GM18870 (cell line): ENCODE results near the gene HDAC1.
"Not testable (repeated sequence)": the region's sequence is repeated elsewhere in the genome, so short reads cannot be mapped to it uniquely, and the experiment has no call there.

Experiments
- ATAC-seq: cut with Tn5 transposase; IDR thresholded peaks from one replicate; pipeline ENCODE4 v1.9.1; 2021; ENCODE audit warnings: moderate library complexity; ENCODE audit not compliant: unreplicated experiment

HDAC1 gene

DNA sequence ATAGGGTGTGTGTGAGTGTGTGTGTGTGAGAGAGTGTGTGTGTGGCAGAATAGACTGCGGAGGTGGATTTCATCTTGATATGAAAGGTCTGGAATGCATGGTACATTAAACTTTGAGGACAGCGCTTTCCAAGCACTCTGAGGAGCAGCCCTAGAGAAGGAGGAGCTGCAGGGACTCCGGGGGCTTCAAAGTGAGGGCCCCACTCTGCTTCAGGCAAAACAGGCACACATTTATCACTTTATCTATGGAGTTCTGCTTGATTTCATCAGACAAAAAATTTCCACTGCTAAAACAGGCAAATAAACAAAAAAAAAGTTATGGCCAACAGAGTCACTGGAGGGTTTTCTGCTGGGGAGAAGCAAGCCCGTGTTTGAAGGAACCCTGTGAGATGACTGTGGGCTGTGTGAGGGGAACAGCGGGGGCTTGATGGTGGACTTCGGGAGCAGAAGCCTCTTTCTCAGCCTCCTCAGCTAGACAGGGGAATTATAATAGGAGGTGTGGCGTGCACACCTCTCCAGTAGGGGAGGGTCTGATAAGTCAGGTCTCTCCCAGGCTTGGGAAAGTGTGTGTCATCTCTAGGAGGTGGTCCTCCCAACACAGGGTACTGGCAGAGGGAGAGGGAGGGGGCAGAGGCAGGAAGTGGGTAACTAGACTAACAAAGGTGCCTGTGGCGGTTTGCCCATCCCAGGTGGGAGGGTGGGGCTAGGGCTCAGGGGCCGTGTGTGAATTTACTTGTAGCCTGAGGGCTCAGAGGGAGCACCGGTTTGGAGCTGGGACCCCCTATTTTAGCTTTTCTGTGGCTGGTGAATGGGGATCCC lies 18.3 kb upstream of the HDAC1 start:
- ATAC-seq: no peak

DNA sequence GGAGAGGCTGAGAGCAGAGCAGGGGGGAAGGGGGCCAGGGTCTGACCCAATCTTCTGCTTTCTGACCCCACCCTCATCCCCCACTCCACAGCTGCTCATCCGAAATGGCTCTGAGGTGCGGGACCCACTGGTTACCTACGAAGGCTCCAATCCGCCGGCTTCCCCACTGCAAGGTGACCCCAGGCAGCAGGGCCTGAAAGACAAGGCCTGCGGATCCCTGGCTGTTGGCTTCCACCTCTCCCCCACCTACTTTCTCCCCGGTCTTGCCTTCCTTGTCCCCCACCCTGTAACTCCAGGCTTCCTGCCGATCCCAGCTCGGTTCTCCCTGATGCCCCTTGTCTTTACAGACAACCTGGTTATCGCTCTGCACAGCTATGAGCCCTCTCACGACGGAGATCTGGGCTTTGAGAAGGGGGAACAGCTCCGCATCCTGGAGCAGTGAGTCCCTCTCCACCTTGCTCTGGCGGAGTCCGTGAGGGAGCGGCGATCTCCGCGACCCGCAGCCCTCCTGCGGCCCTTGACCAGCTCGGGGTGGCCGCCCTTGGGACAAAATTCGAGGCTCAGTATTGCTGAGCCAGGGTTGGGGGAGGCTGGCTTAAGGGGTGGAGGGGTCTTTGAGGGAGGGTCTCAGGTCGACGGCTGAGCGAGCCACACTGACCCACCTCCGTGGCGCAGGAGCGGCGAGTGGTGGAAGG lies 17.1 kb upstream of the HDAC1 start:
- no peak for ATAC-seq

DNA sequence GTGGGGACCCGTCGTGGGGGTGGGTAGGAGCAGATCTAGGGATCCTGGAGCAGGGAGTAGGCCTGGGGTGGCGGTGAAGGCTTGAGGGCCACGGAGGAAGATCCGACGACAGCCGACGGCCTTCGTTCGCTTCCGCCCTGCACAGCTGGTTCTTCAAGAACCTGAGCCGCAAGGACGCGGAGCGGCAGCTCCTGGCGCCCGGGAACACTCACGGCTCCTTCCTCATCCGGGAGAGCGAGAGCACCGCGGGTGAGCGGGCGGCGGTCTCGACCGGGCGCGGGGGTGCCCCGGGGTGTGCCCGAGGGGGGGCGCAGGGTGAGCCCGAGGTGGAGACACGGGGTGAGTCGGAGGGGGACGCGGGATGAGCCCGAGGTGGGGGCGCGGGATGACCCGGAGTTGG lies 16.5 kb upstream of the HDAC1 start:
- no peak for ATAC-seq

DNA sequence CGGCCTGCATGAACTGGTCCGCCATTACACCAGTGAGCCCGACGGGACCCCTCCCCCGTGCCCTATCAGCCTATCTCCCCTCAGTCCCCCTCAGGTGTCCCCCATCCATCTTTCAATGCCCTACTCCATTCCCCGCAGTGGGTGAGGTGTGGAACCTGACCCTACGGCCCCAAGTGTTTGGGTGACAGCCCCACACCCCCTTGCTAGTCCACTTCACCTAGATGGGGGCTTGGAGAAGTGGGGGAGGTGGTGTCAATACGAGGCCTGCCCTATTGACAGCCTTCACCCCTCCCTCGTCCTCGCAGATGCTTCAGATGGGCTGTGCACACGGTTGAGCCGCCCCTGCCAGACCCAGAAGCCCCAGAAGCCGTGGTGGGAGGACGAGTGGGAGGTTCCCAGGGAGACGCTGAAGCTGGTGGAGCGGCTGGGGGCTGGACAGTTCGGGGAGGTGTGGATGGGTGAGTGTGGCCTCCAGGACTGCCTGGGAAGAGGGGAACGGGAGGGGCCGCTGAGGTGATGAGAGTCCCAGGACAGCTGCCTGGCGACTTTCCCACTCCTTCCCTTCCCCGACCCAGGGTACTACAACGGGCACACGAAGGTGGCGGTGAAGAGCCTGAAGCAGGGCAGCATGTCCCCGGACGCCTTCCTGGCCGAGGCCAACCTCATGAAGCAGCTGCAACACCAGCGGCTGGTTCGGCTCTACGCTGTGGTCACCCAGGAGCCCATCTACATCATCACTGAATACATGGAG lies 15.7 kb upstream of the HDAC1 start:
- ATAC-seq: no peak

DNA sequence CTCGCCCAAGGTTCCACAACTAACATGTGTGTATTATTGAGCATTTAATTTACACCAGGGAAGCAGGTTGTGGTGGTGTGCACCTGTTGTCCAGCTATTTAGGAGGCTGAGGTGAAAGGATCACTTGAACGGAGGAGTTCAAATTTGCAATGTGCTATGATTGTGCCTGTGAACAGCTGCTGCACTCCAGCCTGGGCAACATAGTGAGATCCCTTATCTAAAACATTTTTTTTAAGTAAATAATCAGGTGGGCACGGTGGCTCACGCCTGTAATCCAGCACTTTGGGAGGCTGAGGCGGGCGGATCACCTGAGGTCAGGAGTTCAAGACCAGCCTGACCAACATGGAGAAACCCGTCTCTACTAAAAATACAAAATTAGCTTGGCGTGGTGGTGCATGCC lies 7.1 kb upstream of the HDAC1 start:
- ATAC-seq: not testable (repeated sequence)

DNA sequence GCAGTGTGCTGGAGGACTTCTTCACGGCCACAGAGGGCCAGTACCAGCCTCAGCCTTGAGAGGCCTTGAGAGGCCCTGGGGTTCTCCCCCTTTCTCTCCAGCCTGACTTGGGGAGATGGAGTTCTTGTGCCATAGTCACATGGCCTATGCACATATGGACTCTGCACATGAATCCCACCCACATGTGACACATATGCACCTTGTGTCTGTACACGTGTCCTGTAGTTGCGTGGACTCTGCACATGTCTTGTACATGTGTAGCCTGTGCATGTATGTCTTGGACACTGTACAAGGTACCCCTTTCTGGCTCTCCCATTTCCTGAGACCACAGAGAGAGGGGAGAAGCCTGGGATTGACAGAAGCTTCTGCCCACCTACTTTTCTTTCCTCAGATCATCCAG lies 6.2 kb upstream of the HDAC1 start:
- no peak for ATAC-seq

DNA sequence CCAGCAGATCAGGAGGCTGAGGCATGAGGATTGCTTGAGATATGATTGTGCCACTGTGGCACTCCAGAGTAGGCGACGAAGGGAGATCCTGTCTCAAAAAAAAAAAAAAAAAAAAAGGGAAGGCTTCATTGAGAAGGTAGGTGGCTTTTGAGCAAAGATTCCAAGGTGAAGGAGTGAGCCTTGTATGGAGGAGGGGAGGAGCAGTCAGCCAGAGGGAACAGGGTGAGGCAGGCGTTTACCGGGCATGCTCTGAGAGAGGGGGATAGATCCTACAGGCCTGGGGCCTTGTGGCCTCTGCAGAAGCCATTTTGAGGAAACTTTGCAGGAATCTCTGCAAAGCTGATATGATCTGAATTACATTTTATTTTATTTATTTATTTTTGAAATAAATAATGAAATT lies 5.1 kb upstream of the HDAC1 start:
- ATAC-seq: no peak

DNA sequence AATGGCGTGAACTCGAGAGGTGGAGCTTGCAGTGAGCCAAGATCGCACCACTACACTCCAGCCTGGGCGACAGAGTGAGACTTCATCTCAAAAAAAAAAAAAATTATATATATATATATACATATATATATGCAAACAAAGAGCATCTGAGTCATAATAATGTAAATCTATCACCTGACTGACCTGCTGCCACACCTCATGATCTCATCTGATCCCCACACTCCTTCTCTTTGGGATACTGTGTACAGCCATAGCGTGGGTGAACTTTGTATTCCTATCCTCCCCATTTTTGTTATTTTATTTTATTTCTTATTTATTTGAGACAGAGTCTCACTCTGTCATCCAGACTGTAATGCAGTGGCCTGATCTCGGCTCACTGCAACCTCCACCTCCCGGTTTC lies 2.6 kb upstream of the HDAC1 start:
- ATAC-seq: no peak

DNA sequence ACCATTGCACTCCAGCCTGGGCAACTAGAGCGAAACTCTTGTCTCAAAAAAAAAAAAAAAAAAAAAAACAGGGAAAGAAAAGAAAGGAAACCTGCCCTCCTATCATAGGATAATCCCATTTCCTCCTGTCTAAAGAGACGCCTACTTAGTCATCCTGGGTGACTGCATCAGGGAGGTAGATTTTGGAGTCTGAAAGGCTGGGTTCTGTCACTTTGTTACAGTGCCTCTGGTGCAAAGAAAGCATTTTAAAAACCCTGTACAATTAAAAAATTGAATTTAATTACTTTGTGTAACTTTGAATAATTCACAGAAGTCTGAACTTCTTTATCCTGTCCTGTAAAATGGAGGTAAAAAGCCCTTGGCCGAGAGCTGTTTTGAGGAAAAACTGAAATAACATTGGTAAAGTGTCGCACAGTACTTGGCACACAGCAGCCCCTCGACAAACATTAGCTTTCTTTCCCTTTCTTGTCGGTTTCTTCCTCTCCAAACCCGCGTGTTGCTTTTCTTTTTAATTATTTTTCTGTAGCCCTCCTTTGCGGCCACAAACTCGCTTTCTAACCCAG lies 657 bp upstream of the HDAC1 start:
- no peak for ATAC-seq

DNA sequence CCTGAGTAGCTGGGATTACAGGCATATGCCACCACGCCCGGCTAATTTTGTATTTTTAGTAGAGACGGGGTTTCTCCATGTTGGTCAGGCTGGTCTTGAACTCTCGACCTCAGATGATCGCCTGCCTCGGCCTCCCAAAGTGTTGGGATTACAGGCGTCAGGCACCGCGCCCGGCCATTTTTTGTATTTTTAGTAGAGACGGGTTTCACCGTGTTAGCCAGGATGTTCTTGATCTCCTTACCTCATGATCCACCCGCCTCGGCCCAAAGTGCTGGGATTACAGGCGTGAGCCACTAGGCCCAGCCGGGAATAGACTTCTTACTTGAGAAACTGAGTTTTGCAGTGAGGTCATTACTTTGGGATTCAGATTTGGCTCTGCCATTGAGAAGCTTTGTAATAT lies 6.3 kb downstream of the HDAC1 start:
- ATAC-seq: not testable (repeated sequence)

DNA sequence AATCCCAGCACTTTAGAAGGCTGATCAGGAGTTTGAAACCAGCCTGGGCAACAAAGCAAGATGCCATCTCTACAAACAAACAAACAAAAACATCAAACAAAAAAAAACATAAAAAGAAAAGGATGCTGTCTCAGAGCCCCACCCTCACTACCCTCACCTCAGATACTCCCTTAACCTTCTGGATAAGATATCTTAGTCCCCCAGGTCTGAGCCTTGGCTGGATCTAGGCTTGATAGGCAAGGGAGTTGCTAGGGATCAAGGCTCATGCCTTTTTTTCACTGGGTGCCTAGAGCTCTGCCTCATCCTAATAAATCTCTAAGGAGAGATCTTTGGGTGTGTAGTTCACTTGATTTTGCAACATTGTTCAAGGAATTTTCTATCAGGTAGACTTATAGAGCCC lies 7.4 kb downstream of the HDAC1 start:
- ATAC-seq: no peak

DNA sequence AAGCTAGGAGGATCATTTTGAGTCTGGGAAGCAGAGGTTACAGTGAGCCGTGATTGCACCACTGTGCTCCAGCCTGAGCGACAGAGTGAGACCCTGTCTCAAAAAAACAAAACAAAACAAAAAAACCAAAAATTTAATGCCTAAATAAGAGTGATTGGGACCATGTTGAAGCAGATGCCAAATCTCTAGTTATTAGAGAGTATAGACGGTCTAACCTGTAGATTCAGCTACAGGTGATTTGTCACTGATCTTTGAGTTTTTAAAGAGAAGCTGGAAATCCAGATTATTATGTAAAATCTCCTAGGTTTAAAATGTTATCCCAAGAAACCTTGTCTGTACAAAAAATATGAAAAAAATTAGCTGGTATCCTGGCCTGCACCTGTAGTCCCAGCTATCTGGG lies 11.5 kb downstream of the HDAC1 start:
- ATAC-seq: no peak

DNA sequence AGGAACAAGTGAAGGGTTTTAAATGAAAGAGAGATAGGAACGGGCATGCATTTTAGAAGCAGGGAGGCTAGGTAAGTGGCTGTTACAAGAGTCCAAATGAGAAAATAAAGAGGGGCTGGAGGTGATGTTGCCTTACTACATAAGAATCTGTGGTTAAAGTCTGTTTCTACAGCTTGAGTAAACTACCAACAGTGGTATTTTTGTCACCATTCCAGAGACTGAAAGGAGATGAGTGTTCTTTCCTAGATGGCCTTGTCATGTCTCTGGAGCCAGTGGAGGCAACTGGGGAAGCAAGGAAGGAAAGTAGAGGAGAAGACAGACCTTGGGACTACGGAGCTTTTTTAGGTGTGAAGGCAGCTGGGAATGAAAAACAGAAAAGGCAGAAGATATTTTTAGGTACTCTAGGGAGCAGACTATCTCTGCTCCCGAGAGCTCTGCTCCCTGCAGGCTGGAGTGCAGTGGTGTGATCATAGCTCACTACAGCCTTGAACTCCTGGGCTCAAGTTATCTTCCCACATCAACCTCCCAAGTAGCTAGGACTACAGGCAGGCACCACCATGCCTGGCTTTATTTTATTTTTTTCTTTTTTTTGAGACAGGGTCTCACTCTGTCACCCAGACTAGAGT lies 12.2 kb downstream of the HDAC1 start:
- ATAC-seq: no peak

DNA sequence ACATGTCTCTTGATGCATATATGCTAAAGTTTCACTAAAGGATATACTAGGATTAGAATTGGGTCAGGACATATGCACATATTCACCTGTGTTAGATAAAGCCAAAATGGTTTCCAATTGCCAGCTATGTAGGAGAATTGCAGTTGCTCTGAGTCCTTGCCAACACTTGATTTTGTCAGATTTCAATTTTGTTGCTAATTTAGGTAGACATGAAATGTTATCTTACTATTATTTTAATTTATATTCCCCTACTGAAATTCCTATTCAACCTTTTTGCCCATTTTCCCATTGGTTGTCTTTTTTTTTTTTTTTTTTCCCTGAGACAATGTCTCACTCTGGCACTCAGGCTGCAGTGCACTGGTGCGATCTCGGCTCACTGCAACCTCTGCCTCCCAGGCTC lies 13.4 kb downstream of the HDAC1 start:
- ATAC-seq: no peak

DNA sequence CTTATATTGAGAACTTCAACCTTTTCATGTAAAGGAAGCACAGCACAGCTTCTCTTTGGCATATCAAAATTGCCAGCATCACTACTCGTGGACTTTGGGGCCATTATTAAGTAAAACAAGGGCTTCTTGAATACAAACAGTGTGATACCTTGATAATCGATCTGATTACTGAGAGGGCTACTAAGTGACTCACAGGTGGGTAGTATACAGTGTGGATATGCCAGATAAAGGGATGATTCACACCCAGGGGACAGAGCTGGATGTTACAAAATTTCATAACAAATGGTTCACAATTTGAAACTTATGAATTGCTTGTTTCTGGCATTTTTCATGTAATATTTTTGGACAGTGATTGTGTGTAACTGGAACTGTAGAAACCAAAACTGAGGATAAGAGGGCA lies 15.4 kb downstream of the HDAC1 start:
- no peak for ATAC-seq

DNA sequence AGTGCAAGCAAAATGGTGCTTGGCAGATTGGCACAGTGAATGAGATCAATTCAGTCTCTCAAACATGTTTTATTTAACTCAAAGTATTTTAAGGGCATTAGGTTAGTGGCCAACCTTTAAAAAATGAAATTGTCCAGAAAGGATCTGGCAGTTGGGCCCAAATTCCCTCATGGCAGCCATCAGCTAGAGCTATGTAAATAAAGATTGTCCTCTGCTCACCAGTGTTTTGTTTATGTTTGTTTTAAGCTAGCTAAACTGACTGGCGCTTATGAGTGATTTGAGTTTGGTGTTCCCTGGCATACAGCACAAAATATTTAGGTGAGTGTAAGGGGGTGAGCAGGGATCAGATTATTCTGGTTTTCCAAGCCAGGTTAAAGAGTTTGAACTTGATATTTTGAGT lies 18.1 kb downstream of the HDAC1 start:
- no peak for ATAC-seq

DNA sequence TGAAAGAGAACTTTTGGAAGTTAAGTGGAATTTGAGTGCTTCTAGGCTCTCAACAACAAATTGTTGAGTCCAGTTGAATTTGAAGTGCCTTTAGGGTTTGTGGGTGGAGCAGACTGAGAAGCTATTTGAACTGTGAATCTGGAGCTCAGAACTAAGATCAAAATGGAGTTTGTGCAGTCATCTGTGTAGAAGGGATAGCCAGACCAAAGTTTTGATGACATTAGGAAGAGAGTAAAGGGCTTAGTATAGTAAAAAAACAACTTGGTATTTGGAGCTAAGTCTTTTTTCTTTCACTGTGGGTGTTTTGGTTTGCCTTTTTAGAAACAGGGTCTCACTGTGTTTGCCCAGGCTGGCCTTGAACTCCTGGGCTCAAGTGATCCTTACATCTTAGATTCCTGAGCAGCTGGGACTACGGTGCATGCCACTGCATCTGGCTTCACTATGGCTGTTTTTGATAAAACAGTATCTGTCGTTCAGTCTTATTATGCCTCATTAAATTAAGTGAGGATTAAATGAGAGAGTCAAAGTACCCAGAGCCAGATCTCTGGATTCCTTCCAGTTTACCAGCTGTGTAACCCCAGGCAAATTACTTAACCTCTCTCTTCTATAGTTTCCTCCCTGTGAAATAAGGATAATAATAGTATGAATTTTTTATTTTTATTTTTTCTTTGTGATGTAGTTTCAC lies 20.0 kb downstream of the HDAC1 start:
- ATAC-seq: no peak

DNA sequence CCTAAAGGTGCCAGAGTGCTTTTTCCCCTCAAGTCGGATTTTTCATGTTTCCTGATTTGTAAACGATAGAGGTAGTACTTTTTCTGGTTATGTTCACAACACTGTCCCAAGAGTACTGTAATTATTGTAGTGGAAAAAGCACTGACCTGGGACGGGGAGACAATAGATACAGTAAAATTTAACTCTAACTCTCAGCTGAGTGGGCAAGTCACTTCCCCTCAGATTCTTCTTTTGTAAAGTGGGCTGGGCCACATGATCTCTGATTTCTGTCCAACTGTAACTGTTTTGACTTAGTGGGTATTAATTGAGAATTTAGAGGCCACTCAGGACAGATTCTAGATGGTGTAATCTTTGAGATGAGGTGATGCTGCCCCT lies 25.0 kb downstream of the HDAC1 start:
- no peak for ATAC-seq

DNA sequence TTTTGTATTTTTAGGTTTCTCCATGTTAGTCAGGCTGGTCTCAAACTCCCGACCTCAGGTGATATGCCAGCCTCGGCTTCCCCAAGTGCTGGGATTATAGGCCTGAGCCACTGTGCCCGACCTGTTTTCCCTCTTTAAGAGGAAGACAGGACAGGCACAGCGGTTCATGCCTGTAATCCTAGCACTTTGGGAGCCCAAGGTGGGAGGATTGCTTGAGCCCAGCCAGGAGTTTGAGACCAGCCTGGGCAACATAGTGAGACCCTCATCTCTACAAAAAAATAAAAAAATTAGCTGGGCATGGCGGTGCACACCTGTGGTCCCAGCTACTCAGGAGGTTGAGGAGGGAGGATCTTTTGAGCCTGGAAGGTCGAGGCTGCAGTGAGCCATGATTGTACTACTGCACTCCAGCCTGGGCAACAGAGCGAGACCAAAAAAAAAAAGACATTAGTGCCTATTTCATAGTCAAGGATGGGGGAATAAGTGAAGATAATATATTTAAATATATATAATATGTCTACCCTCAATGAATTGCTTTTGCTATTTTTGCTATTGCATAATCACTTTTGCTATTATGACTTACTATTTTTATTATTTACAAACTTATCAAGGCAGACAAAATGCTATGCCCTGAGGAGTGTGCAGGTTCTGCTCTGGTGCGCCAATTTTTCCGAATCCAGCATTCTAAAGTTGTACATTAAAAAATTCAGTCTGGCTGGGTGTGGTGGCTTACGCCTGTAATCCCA lies 26.4 kb downstream of the HDAC1 start:
- ATAC-seq: no peak

DNA sequence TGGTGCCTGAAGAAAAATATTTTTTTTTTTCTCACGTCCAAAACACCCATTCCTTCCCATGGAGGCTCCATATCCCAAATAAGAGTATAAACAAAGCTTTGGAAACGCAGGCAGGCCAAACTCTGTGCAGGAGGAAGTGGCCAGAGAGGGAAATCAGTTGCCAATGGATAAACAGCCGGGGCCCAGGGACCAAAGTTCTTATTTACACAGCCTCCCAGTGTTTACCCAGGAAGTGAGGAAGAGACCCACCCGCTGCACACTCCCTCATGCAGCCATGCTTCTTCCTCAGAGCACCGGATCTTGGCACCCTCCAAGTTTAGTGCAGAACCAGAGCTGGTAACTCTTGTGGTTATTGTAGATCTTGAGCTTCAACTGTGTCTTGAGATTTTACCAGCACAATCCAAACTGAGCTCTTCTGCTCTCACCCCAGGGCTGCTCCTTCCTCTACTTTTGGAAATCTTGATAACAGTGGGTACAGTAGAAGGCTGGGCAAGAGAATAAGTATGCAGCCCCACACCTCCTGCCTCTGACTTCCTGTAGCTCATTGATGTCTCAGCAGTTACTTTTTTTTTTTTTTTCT lies 29.9 kb downstream of the HDAC1 start:
- ATAC-seq: no peak
